HepG2 (cell line): ENCODE results near the gene TMEM269. TPM values are rescaled to one million over a fixed set of nuclear protein-coding genes. Genes with fewer than 3 reads are reported as not detected.

Source experiments
- ATAC-seq: fragments of 200-7000 bp; cut with Tn5 transposase; 3 replicates; pipeline ENCODE4 v1.9.1; 2020; ENCODE audit warnings: mild to moderate bottlenecking, moderate library complexity
- BruUV-seq: library from RNA; stranded (reverse); fragments of 400-500 nt; replicated peaks from 2 replicates; lab custom pipeline; 2021; lab: Mats Ljungman, UMichigan
- CTCF ChIA-PET: fragments of 300-600 bp; formaldehyde crosslinking; extraction: SDS; loops from one replicate; lab custom pipeline; 2021; ENCODE audit warnings: low total read pairs, inconsistent platforms, low intra/inter-chr PET ratio; lab: Yijun Ruan, JAX
- POLR2A ChIA-PET: fragments of 350-600 bp; sonication (Branson Sonifier 250); formaldehyde crosslinking; loops from one replicate; lab custom pipeline; 2020; ENCODE audit warnings: antibody characterized with exemption, inconsistent platforms; lab: Yijun Ruan, JAX
- DNase-seq: peaks from one replicate; pipeline ENCODE4 v3.0.0-alpha.2; 2015; ENCODE audit warnings: low spot score
- FAIRE-seq: peaks from 3 replicates; lab custom pipeline; 2011; peaks lifted over from hg19 to GRCh38; lab: Jason Lieb, UNC
- H2AFZ ChIP-seq: one replicate; pipeline ENCODE4 v1.6.1; 2011; ENCODE audit warnings: low read length, inconsistent platforms
- H3K27ac ChIP-seq: fragments of 300-600 bp; 3 replicates; pipeline ENCODE4 v1.8.0; 2011; ENCODE audit warnings: mixed run types, mild to moderate bottlenecking, mixed read lengths, low read length, inconsistent platforms; ENCODE audit not compliant: insufficient read depth; ENCODE audit errors: extremely low read length
- H3K27me3 ChIP-seq, 2 experiments: fragments of 200-600 bp in 1 of 2; 2 replicates in 1 of 2; 3 replicates in 1 of 2; pipeline versions ENCODE4 v1.6.0 to v1.8.0; 2011; ENCODE audit warnings: low read length in 2 of 2, mild to moderate bottlenecking in 2 of 2, moderate library complexity in 2 of 2, inconsistent platforms in 1 of 2; ENCODE audit not compliant: insufficient read depth in 2 of 2, control insufficient read depth in 1 of 2
- H3K36me3 ChIP-seq, 2 experiments: fragments of 200-600 bp in 1 of 2; replicated peaks in 1 of 2; 2 replicates in 1 of 2; 3 replicates in 1 of 2; pipeline versions ENCODE4 v1.5.1 to v1.8.0; 2011; ENCODE audit warnings: low read length in 2 of 2, inconsistent platforms in 1 of 2; ENCODE audit not compliant: insufficient read depth in 2 of 2, control insufficient read depth in 1 of 2
- H3K4me1 ChIP-seq: 2 replicates; pipeline ENCODE4 v1.5.1; 2012; ENCODE audit warnings: low read length, inconsistent platforms; ENCODE audit not compliant: insufficient read depth
- H3K4me2 ChIP-seq: 2 replicates; pipeline ENCODE4 v1.6.0; 2011; ENCODE audit warnings: low read depth, low read length, inconsistent platforms
- H3K4me3 ChIP-seq, 3 experiments: fragments of 200-600 bp in 1 of 3; sonication (generic), shearing (Covaris generic) in 1 of 3; replicated peaks in 1 of 3; 2 replicates each; pipeline ENCODE4 v1.5.1; 2011 to 2016; ENCODE audit warnings: low read length in 3 of 3, inconsistent platforms in 2 of 3, low read depth in 2 of 3, mild to moderate bottlenecking in 2 of 3, control low read depth in 1 of 3, mixed read lengths in 1 of 3; ENCODE audit not compliant: insufficient read depth in 1 of 3
- H3K79me2 ChIP-seq: one replicate; pipeline ENCODE4 v1.6.1; 2011; ENCODE audit warnings: low read length, inconsistent platforms; ENCODE audit not compliant: insufficient read depth
- H3K9ac ChIP-seq: 2 replicates; pipeline ENCODE4 v1.6.0; 2011; ENCODE audit warnings: mild to moderate bottlenecking, low read depth, low read length, inconsistent platforms; ENCODE audit not compliant: insufficient read depth
- H3K9me3 ChIP-seq: 2 replicates; pipeline ENCODE4 v1.5.1; 2012; ENCODE audit warnings: mild to moderate bottlenecking, low read length
- H4K20me1 ChIP-seq: 2 replicates; pipeline ENCODE4 v1.6.0; 2011; ENCODE audit warnings: inconsistent platforms, mild to moderate bottlenecking, low read length, moderate library complexity; ENCODE audit not compliant: insufficient read depth
- CBX5 ChIP-seq: sonication (generic); formaldehyde crosslinking; IDR thresholded peaks from 2 replicates; pipeline ENCODE4 v1.4.0; 2020; ENCODE audit warnings: missing genetic modification reagents, borderline replicate concordance
- HES4 ChIP-seq: sonication (generic); formaldehyde crosslinking; IDR thresholded peaks from 2 replicates; pipeline ENCODE4 v1.9.0; 2021; ENCODE audit warnings: mild to moderate bottlenecking, missing genetic modification reagents, borderline replicate concordance
- HNF1B ChIP-seq: sonication (generic); formaldehyde crosslinking; IDR thresholded peaks from 2 replicates; pipeline ENCODE4 v1.5.1; 2020; ENCODE audit warnings: mild to moderate bottlenecking, moderate library complexity, missing genetic modification reagents
- MAX ChIP-seq: IDR thresholded peaks from 2 replicates; pipeline ENCODE4 v1.6.1; 2012; ENCODE audit warnings: inconsistent platforms
- NR2C2 ChIP-seq: sonication (generic); formaldehyde crosslinking; IDR thresholded peaks from 2 replicates; pipeline ENCODE4 v1.4.0; 2020; ENCODE audit warnings: missing genetic modification reagents, mild to moderate bottlenecking, moderate library complexity, borderline replicate concordance
- PRDM4 ChIP-seq: sonication (generic); formaldehyde crosslinking; IDR thresholded peaks from 2 replicates; pipeline ENCODE4 v1.9.0; 2021; ENCODE audit warnings: missing genetic modification reagents, borderline replicate concordance
- RBAK ChIP-seq: sonication (generic); formaldehyde crosslinking; IDR thresholded peaks from 2 replicates; pipeline ENCODE4 v1.5.1; 2020; ENCODE audit warnings: mild to moderate bottlenecking, missing genetic modification reagents
- SATB2 ChIP-seq: sonication (generic); formaldehyde crosslinking; IDR thresholded peaks from 2 replicates; pipeline ENCODE4 v1.5.0; 2020; ENCODE audit warnings: missing genetic modification reagents
- SP5 ChIP-seq: IDR thresholded peaks from 2 replicates; pipeline ENCODE4 v1.6.1; 2016; ENCODE audit warnings: low read depth, borderline replicate concordance
- THAP9 ChIP-seq: sonication (generic); formaldehyde crosslinking; IDR thresholded peaks from 2 replicates; pipeline ENCODE4; 2020; ENCODE audit warnings: missing genetic modification reagents, mild to moderate bottlenecking, borderline replicate concordance
- ZNF276 ChIP-seq: sonication (generic); formaldehyde crosslinking; IDR thresholded peaks from 2 replicates; pipeline ENCODE4 v1.4.0; 2020; ENCODE audit warnings: mild to moderate bottlenecking, low read depth, missing genetic modification reagents
- ZNF335 ChIP-seq: sonication (generic); formaldehyde crosslinking; IDR thresholded peaks from 2 replicates; pipeline ENCODE4 v1.4.0; 2020; ENCODE audit warnings: missing genetic modification reagents
- ZNF337 ChIP-seq: sonication (generic); formaldehyde crosslinking; IDR thresholded peaks from 2 replicates; pipeline ENCODE4 v1.5.1; 2020; ENCODE audit warnings: missing genetic modification reagents, low read depth, mild to moderate bottlenecking, borderline replicate concordance
- WGBS: methylation state at CpG from one replicate; pipeline ENCODE4 v1.1.6; 2017; ENCODE audit warnings: low lambda C conversion rate; 5-methylcytosine and 5-hydroxymethylcytosine counted together
- in situ Hi-C: cut with HindIII; loops from 2 replicates; pipeline ENCODE4 v1.10.0; 2017; ENCODE audit warnings: low pct_unique_long_range_greater_than_20kb; ENCODE audit not compliant: extremely low pct_ligation_motif_present
- intact Hi-C: fragments of 100-400 bp; cut with micrococcal nuclease; formaldehyde crosslinking; loops from one replicate; pipeline ENCODE4 v1.10.0; 2022; ENCODE audit not compliant: unreplicated experiment
- polyA plus RNA-seq, 8 experiments: library from polyadenylated mRNA; depleted of rRNA in 3 of 8; stranded (reverse) in 7 of 8; unstranded in 1 of 8; fragments of >200 nt; fragmentation: Illumina TruSeq in 4 of 8; extraction: Trizol in 4 of 8; gene quantifications; 2 replicates each; pipeline versions ENCODE4 v1.2.1 to v1.2.3, GENCODE V29; 2011 to 2016; ENCODE audit warnings: low read depth in 4 of 8, missing spikeins in 1 of 8, mixed read lengths in 1 of 8; ENCODE audit not compliant: insufficient read depth in 1 of 8
- total RNA-seq, 5 experiments: library from RNA; depleted of rRNA; stranded (reverse); fragments of >200 nt; fragmentation: Illumina TruSeq; extraction: Trizol; gene quantifications; 2 replicates each; pipeline ENCODE4 v1.2.3, GENCODE V29; 2016; ENCODE audit warnings: low read depth in 1 of 5

The TMEM269 gene
- total and polyA plus RNA-seq, 2 of the 13 experiments (the other 11 are each of a cell fraction or from before 2014, with no cell fraction given) = 0.15 to 0.21 TPM

- TF ChIP-seq HES4 (CRISPR knock-in tag) (no peak), THAP9 (CRISPR knock-in tag) (no peak)
Observed at GRCh38 chr1:42736571-42737200, 48.1 kb upstream of the TMEM269 start (continued).

GRCh38 chr1:42737257-42737656, 47.5 kb upstream of the TMEM269 start:
- 92% methylated on average over 5 of the region's 5 CpGs for WGBS
- H4K20me1 ChIP-seq = no peaks in the 10 kb centered on the region
- H3K4me3 ChIP-seq = no peak overlapping the region
- FAIRE-seq (no peak), ATAC-seq (no peak), DNase-seq (no peak)
- CTCF ChIA-PET = no interaction called here
- no TSS peak for BruUV-seq
- H3K4me1 ChIP-seq = peaks cover 77% of the 10 kb centered on the region
- no peak overlapping the region for H3K9ac ChIP-seq
- H3K9me3 ChIP-seq = no peaks in the 10 kb centered on the region
- no peak overlapping the region for H3K27ac ChIP-seq
- no peaks in the 10 kb centered on the region for H3K36me3 ChIP-seq
- H3K79me2 ChIP-seq = no peaks in the 10 kb centered on the region
- POLR2A ChIA-PET = no interaction called here
- in situ Hi-C loops = loop anchor here (25.0 kb wide), 1 partner anchor 400 kb away; the partner anchor contains the start of gene FOXJ3
- no peaks in the 10 kb centered on the region for H3K27me3 ChIP-seq
- no peak overlapping the region for H3K4me2 ChIP-seq
- intact Hi-C loops = no loop called here
- no peak overlapping the region for H2AFZ ChIP-seq
- TF ChIP-seq ZNF335 (CRISPR knock-in tag) (no peak), SP5 (CRISPR knock-in tag) (no peak), ZNF337 (CRISPR knock-in tag) (no peak), ZNF276 (CRISPR knock-in tag) (no peak), NR2C2 (CRISPR knock-in tag) (no peak), PRDM4 (no peak), CBX5 (CRISPR knock-in tag) (no peak), MAX (no peak), SATB2 (no peak), HNF1B (CRISPR knock-in tag) (no peak), RBAK (CRISPR knock-in tag) (no peak)
